HL-60/S4 treated with retinoic acid at 250 ng/mL for 4 days and 3 days (cell line): Measurements from ENCODE around the gene HERC2.
"Not testable (repeated sequence)": the region's sequence is repeated elsewhere in the genome, so short reads cannot be mapped to it uniquely, and the experiment has no call there.

Experiments used
- in situ Hi-C: fragments of 300-500 bp; cut with MboI; formaldehyde crosslinking; loops from 2 replicates; pipeline ENCODE4 v1.7.0; 2022; ENCODE audit warnings: low sequenced_read_pairs

HERC2 gene

GRCh38 chr15:28322129-28322588 lies at the start of gene HERC2:
Gene HERC2, minus strand, starts transcription at chr15:28322179. Its CDS starts 746 bp downstream, at chr15:28321433.
- in situ Hi-C loops: not testable (repeated sequence)

GRCh38 chr15:28365502-28365901 lies 43.5 kb upstream of the HERC2 start:
- in situ Hi-C loops: not testable (repeated sequence)

- in situ Hi-C loops: not testable (repeated sequence)
Observed at GRCh38 chr15:28357984-28358383, 36.0 kb upstream of the HERC2 start, which contains the start of gene GOLGA6L24. Gene GOLGA6L24, minus strand, starts transcription at chr15:28358084. Its CDS starts 61 bp downstream, at chr15:28358023.

GRCh38 chr15:28321358-28322078 lies 461 bp downstream of the HERC2 start:
- in situ Hi-C loops: not testable (repeated sequence)

- in situ Hi-C loops: not testable (repeated sequence)
Observed at GRCh38 chr15:28319725-28320124, 2.3 kb downstream of the HERC2 start.

- in situ Hi-C loops: not testable (repeated sequence)
Observed at GRCh38 chr15:28318828-28319227, 3.2 kb downstream of the HERC2 start.

- in situ Hi-C loops: not testable (repeated sequence)
Observed at GRCh38 chr15:28318122-28318521, 3.9 kb downstream of the HERC2 start.

- in situ Hi-C loops: not testable (repeated sequence)
Observed at GRCh38 chr15:28316958-28317357, 5.0 kb downstream of the HERC2 start.

- in situ Hi-C loops: not testable (repeated sequence)
Observed at GRCh38 chr15:28310454-28310853, 11.5 kb downstream of the HERC2 start.

- in situ Hi-C loops: not testable (repeated sequence)
Observed at GRCh38 chr15:28308718-28309117, 13.3 kb downstream of the HERC2 start.

GRCh38 chr15:28305700-28306099 lies 16.3 kb downstream of the HERC2 start:
- in situ Hi-C loops: not testable (repeated sequence)

- in situ Hi-C loops: not testable (repeated sequence)
Observed at GRCh38 chr15:28297434-28297833, 24.5 kb downstream of the HERC2 start.

GRCh38 chr15:28296814-28297213 lies 25.2 kb downstream of the HERC2 start:
- in situ Hi-C loops: not testable (repeated sequence)

GRCh38 chr15:28295009-28295563 lies 26.9 kb downstream of the HERC2 start:
- in situ Hi-C loops: not testable (repeated sequence)

GRCh38 chr15:28294560-28294959 lies 27.4 kb downstream of the HERC2 start:
- in situ Hi-C loops: not testable (repeated sequence)

- in situ Hi-C loops: no loop called here
Observed at GRCh38 chr15:28289694-28290463, 32.1 kb downstream of the HERC2 start.

- in situ Hi-C loops: not testable (repeated sequence)
Observed at GRCh38 chr15:28288830-28289693, 32.9 kb downstream of the HERC2 start.

GRCh38 chr15:28286659-28287058 lies 35.3 kb downstream of the HERC2 start:
- in situ Hi-C loops: not testable (repeated sequence)

- in situ Hi-C loops: no loop called here
Observed at GRCh38 chr15:28286031-28286430, 35.9 kb downstream of the HERC2 start.

GRCh38 chr15:28281876-28282275 lies 40.1 kb downstream of the HERC2 start:
- in situ Hi-C loops: no loop called here

- in situ Hi-C loops: no loop called here
Observed at GRCh38 chr15:28274635-28275034, 47.3 kb downstream of the HERC2 start.
